Neural cell (in vitro differentiated cells): ENCODE data around the gene MAGI1. TPM values are rescaled to one million over a fixed set of nuclear protein-coding genes. Genes with fewer than 3 reads are reported as not detected.

Experiments
- H2AFZ ChIP-seq: fragments of 200-600, 300-800 bp; sonication (generic), shearing (Covaris generic); 2 replicates; pipeline ENCODE4 v1.6.0; 2014; ENCODE audit warnings: low read depth, mild to moderate bottlenecking, antibody characterized with exemption, low read length, moderate library complexity
- H3F3A ChIP-seq: fragments of 200-600 bp; shearing (Covaris generic); 2 replicates; pipeline ENCODE4 v1.6.1; 2016; ENCODE audit warnings: mild to moderate bottlenecking, moderate library complexity, mixed read lengths, antibody characterized with exemption, low read length; ENCODE audit not compliant: insufficient read depth, poor library complexity, severe bottlenecking
- H3K27ac ChIP-seq: fragments of 200-600, 300-800 bp; sonication (generic), shearing (Covaris generic); 2 replicates; pipeline ENCODE4 v1.5.1; 2014; ENCODE audit warnings: mild to moderate bottlenecking, low read length, moderate library complexity
- H3K27me3 ChIP-seq: fragments of 300-800, 200-600 bp; sonication (generic), shearing (Covaris generic); 2 replicates; pipeline ENCODE4 v1.6.0; 2014; ENCODE audit warnings: mild to moderate bottlenecking, low read depth, low read length, moderate library complexity; ENCODE audit not compliant: insufficient read depth
- H3K36me3 ChIP-seq: fragments of 300-800, 200-600 bp; sonication (generic), shearing (Covaris generic); 2 replicates; pipeline ENCODE4 v1.5.1; 2014; ENCODE audit warnings: mild to moderate bottlenecking, antibody characterized with exemption, low read length, moderate library complexity; ENCODE audit not compliant: insufficient read depth
- H3K4me2 ChIP-seq: fragments of 300-800, 200-600 bp; sonication (generic), shearing (Covaris generic); 2 replicates; pipeline ENCODE4 v1.6.0; 2014; ENCODE audit warnings: mild to moderate bottlenecking, low read length
- H3K4me3 ChIP-seq: fragments of 300-800, 200-600 bp; sonication (generic), shearing (Covaris generic); 2 replicates; pipeline ENCODE4 v1.5.1; 2014; ENCODE audit warnings: mild to moderate bottlenecking, low read length, moderate library complexity
- H3K79me2 ChIP-seq: fragments of 200-600 bp; shearing (Covaris generic); replicated peaks from 2 replicates; pipeline ENCODE4 v1.6.0; 2014; ENCODE audit warnings: mild to moderate bottlenecking, low read length, moderate library complexity; ENCODE audit not compliant: insufficient read depth
- H3K9ac ChIP-seq: fragments of 300-800, 200-600 bp; sonication (generic), shearing (Covaris generic); 2 replicates; pipeline ENCODE4 v1.6.1; 2016; ENCODE audit warnings: mild to moderate bottlenecking, low read length, mixed read lengths
- H3K9me2 ChIP-seq: fragments of 200-600 bp; shearing (Covaris generic); 2 replicates; pipeline ENCODE4 v1.6.1; 2016; ENCODE audit warnings: mild to moderate bottlenecking, low read length, mixed read lengths; ENCODE audit not compliant: insufficient read depth
- H3K9me3 ChIP-seq: fragments of 200-600, 300-800 bp; sonication (generic), shearing (Covaris generic); 2 replicates; pipeline ENCODE4 v1.6.1; 2016; ENCODE audit warnings: mild to moderate bottlenecking, mixed run types, low read length, moderate library complexity, mixed read lengths
- H4K20me1 ChIP-seq: fragments of 200-600 bp; shearing (Covaris generic); 2 replicates; pipeline ENCODE4 v1.6.1; 2016; ENCODE audit warnings: mild to moderate bottlenecking, mixed run types; ENCODE audit not compliant: insufficient read depth
- CTCF ChIP-seq: fragments of 450-650 bp; IDR thresholded peaks from 2 replicates; pipeline ENCODE4 v1.5.1; 2014; ENCODE audit warnings: antibody characterized with exemption, mild to moderate bottlenecking, moderate library complexity; ENCODE audit not compliant: poor library complexity, severe bottlenecking
- EP300 ChIP-seq: fragments of 450-650 bp; conservative IDR thresholded peaks from 2 replicates; pipeline ENCODE4 v1.6.1; 2014; ENCODE audit warnings: antibody characterized with exemption, mild to moderate bottlenecking, moderate library complexity; ENCODE audit not compliant: poor library complexity, severe bottlenecking
- EZH2 ChIP-seq: fragments of 200-600, 300-800 bp; shearing (Covaris generic), sonication (generic); IDR thresholded peaks from 2 replicates; pipeline ENCODE4 v1.6.1; 2014; ENCODE audit warnings: antibody characterized with exemption, low read length, borderline replicate concordance, mild to moderate bottlenecking; ENCODE audit not compliant: insufficient read depth, poor library complexity, severe bottlenecking
- MXI1 ChIP-seq: fragments of 450-650 bp; conservative IDR thresholded peaks from 2 replicates; pipeline ENCODE4 v1.6.1; 2014; ENCODE audit warnings: antibody characterized with exemption, mild to moderate bottlenecking; ENCODE audit not compliant: poor library complexity, severe bottlenecking
- POLR2AphosphoS5 ChIP-seq: IDR thresholded peaks from 2 replicates; pipeline ENCODE4 v1.6.1; 2012
- RAD21 ChIP-seq: fragments of 450-650 bp; conservative IDR thresholded peaks from 2 replicates; pipeline ENCODE4 v1.6.1; 2014; ENCODE audit warnings: antibody characterized with exemption, mild to moderate bottlenecking, moderate library complexity
- REST ChIP-seq: IDR thresholded peaks from 2 replicates; pipeline ENCODE4 v1.6.1; 2012; ENCODE audit warnings: borderline replicate concordance
- SMC3 ChIP-seq: fragments of 450-650 bp; conservative IDR thresholded peaks from 2 replicates; pipeline ENCODE4 v1.6.1; 2014; ENCODE audit warnings: antibody characterized with exemption, mild to moderate bottlenecking, moderate library complexity; ENCODE audit not compliant: poor library complexity
- TAF1 ChIP-seq: IDR thresholded peaks from 2 replicates; pipeline ENCODE4 v1.6.1; 2012; ENCODE audit warnings: low read depth
- polyA plus RNA-seq: library from polyadenylated mRNA; depleted of rRNA; stranded (reverse); fragments of >200 nt; gene quantifications from 2 replicates; pipeline ENCODE4 v1.2.3, GENCODE V29; 2014

MAGI1 gene
- polyA plus RNA-seq, 1 donor from 2014 or later = 44.7 TPM

- TF ChIP-seq RAD21 = no peak
- TF ChIP-seq CTCF = no peak
- no peak for TF ChIP-seq POLR2AphosphoS5
- no peak for TF ChIP-seq EZH2
- TF ChIP-seq MXI1 = no peak
- no peak for TF ChIP-seq SMC3
- no peak for TF ChIP-seq EP300
- TF ChIP-seq REST = no peak
- TF ChIP-seq TAF1 = no peak
- no peaks in the 10 kb centered on the region for H3K36me3 ChIP-seq
- no peaks in the 10 kb centered on the region for H3K27me3 ChIP-seq
- no peaks in the 10 kb centered on the region for H4K20me1 ChIP-seq
- no peak overlapping the region for H2AFZ ChIP-seq
- H3F3A ChIP-seq = no peaks in the 10 kb centered on the region
- no peaks in the 10 kb centered on the region for H3K79me2 ChIP-seq
- H3K9me3 ChIP-seq = no peaks in the 10 kb centered on the region
- no peaks in the 10 kb centered on the region for H3K9me2 ChIP-seq
- no peak overlapping the region for H3K9ac ChIP-seq
- H3K27ac ChIP-seq = no peak overlapping the region
- no peak overlapping the region for H3K4me3 ChIP-seq
- no peak overlapping the region for H3K4me2 ChIP-seq
Measured at GRCh38 chr3:65836047-65836446, 202.7 kb downstream of the MAGI1 start.

- no peaks in the 10 kb centered on the region for H3K79me2 ChIP-seq
- H3K9ac ChIP-seq = no peak overlapping the region
- no peak overlapping the region for H3K27ac ChIP-seq
- H3F3A ChIP-seq = no peaks in the 10 kb centered on the region
- H3K4me2 ChIP-seq = no peak overlapping the region
- H4K20me1 ChIP-seq = no peaks in the 10 kb centered on the region
- H3K36me3 ChIP-seq = no peaks in the 10 kb centered on the region
- H2AFZ ChIP-seq = no peak overlapping the region
- no peaks in the 10 kb centered on the region for H3K9me2 ChIP-seq
- no peaks in the 10 kb centered on the region for H3K27me3 ChIP-seq
- no peaks in the 10 kb centered on the region for H3K9me3 ChIP-seq
- no peak overlapping the region for H3K4me3 ChIP-seq
- TF ChIP-seq POLR2AphosphoS5 = no peak
- TF ChIP-seq RAD21 = no peak
- no peak for TF ChIP-seq EZH2
- TF ChIP-seq SMC3 = no peak
- no peak for TF ChIP-seq EP300
- no peak for TF ChIP-seq CTCF
- no peak for TF ChIP-seq REST
- TF ChIP-seq MXI1 = no peak
- no peak for TF ChIP-seq TAF1
Measured at GRCh38 chr3:65833761-65834505, 204.8 kb downstream of the MAGI1 start.
